ENCODE results near the gene ENGASE.
A peak's percentile ranks its signal among the peaks of the same experiment; 100 is the strongest.

The ENGASE gene

DNA sequence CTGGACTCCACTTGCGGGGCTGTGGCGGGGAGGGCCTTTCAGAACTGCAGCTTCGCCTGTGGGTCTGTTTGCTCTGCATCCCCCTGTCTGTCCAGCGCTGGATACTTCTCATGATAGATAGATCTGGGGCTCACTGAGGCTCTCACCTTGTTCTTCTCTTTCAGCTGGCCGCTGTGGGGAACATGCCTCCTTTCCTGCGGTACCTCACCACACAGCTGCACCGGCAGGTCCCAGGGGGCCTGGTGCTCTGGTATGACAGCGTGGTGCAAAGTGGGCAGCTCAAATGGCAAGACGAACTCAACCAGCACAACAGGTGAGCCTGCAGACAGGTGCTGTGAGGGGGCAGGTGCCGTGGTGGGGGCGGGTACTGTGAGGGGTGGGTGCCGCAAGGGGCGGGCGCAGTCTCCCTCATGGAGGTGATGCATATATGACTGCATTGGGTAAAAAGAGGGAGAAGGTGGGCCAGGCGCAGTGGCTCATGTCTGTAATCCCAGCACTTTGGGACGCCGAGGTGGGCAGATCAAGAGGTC, 6.2 kb downstream of the ENGASE start:
- no peak for DNase-seq

DNA sequence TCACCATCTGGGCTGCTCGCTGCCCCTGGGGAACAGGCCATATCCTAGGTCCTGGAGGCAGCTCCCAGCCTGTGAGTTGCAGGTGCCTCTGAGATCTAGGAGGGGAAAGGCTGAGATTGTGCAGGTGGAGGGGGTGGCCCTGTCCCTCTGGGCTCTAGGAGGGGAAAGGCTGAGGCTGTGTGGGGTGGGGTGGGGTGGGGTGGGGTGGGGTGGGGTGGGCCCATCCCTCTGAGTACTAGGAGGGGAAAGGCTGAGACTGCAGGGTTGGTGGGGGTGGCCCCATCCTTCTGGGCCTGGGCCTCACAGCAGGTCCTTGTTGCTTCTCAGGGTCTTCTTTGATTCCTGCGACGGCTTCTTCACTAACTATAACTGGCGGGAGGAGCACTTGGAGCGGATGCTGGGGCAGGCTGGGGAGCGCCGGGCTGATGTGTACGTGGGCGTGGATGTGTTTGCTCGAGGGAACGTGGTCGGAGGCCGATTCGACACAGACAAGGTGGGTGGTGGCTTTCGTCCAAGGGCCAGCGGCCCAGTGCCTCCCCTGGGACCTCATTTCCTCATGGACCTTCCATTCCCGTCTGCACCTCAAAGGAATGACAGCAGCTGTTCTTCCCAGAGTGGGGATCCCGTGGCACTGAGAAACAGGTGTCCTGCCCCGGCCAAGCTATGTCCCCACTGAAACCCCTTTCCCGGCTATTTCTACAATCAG, 7.1 kb downstream of the ENGASE start:
- no peak for DNase-seq

DNA sequence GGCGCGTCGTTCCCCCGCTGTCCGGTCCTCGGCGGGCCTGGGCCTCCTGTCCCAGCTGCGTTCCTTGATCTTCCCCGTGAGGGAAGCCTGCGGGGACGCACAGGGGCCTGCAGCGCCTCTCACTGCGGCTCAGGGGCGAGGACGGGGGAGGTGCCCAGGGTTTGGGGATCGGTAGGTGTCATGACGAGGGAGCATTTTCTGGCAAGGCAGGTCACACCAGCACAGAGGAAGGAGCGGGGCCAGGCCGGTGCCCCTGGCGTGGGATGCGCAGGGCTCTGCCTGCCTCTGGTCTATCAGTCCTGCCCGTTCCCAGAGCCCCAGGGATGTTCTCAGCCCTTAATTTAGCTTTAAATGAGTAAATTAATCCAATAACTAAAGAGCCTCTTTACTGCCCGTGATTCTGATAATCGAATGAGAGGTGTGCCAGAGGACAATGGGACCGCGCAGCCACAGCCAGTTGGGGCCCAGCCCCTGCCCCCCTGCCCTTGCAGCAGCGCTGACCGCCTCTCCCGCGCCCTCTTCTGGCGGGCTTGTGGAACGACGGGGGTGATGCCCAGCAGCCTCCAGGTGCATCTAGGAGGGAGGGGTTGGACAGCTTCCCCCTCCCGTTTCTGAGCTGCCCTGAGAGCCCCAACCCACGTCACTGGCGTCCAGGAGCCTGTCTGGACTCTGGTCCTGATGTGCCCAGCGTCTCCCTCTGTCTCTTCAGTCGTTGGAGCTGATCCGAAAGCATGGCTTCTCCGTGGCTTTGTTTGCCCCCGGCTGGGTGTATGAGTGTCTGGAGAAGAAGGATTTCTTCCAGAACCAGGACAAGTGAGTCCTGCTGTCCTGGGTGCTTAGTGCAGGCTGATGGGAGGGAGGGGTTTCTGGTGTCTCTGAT, 7.9 kb downstream of the ENGASE start:
- peak; percentile 36 for DNase-seq

DNA sequence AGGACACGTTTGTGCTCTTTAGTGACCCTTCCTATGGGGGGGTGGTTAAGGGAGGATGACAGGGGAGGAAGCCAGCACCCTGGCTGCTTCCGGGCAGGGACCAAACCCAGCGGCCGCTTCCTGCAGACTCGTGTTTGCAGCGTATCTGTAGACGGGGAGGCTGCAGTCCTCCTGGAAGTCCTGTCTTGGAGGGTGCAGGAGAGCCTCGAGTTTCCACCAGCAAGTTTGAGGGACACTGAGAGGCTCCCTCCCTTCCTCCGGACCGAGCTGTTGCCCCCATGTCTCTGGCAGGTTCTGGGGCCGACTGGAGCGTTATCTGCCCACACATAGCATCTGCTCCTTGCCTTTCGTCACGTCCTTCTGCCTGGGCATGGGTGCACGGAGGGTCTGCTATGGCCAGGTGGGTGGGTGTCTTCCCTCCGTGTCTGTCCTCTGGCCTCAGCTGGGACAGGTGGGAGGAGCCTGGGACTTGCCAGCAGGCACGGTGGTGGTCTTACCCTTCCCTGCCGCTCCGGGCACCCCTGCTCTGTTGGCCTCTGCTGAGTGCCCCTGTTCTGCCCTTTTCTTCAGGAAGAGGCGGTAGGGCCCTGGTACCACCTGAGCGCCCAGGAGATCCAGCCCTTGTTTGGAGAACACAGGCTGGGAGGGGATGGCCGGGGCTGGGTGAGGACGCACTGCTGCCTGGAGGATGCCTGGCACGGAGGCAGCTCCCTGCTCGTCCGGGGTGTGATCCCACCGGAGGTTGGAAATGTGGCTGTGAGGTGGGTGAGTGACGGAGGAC, 8.8 kb downstream of the ENGASE start:
- DNase-seq = no peak

DNA sequence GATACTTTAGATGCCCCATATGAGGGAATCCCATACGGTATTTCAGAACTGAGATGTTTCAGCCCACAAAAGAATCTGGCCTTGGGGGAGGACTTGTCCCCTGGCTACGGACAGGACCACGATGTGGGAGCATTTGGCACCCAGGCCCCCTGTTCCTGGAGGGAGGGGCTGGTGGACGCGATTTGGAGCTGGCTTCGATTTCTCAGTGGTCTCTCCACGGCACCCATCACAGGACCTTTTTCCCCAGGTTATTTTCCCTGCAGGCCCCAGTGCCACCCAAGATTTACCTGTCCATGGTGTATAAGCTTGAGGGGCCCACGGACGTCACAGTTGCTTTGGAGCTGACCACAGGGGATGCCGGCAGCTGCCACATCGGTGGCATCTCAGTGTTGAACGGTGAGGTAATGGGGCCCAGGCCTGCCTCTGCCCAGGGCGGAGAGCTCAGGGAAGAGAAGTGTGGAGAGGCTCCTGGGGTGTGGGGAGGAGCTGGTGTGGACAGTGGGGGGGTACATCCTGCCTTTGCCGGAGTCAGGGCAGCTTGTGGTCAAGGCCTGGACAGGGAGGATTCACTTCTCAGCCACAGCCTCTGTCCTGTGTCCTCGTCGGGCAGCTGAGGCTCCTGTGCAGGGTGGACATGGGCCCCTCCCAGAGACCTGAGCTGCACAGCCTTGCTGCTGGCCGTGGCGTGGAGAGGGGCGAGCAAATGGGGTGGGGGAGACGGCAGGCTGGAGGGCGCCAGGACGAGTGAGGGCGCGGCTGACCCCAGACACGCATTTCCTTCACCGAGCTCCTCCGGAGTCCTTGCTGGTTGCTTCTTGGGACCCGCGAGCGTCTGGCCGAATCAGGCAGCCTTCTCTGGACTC, 9.9 kb downstream of the ENGASE start:
- DNase-seq = no peak

DNA sequence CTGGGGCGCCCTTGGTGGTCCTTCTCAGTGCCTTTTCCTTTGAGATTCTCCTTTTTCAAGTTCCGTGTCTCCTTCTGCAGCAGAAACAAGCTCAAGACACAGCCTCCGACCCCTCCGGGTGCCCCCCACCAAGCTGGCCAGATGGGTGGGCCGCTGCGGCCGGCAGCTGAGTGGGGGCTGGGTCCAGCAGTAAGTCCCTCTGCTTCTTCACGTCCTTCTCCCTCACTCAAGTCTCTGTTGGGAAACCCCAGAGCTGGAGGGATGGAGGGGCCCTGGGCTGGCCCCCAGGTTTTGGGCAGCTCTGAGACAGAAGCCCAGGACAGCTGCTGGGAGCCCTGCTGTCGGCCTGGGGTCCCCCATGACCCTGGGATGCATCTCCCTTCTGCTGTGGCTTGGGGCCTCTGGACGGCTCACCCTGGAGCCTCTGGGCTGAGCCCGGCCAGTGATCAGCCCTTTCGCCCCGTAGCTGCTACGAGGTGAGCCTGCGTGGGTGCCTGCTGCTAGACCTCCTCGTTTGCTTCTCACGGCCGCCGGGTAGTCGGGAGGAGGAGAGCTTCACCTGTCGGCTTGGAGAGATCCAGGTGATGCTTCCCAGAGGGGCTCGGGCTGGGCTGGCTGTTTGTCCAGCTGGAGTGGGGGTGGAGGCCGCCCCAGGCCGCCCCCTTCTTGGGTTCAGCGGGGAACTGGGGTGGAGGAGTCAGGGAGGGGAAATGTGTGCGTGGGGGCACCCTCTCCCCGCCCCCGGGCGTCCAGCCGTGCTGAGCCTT, 10.7 kb downstream of the ENGASE start:
- no peak for DNase-seq

DNA sequence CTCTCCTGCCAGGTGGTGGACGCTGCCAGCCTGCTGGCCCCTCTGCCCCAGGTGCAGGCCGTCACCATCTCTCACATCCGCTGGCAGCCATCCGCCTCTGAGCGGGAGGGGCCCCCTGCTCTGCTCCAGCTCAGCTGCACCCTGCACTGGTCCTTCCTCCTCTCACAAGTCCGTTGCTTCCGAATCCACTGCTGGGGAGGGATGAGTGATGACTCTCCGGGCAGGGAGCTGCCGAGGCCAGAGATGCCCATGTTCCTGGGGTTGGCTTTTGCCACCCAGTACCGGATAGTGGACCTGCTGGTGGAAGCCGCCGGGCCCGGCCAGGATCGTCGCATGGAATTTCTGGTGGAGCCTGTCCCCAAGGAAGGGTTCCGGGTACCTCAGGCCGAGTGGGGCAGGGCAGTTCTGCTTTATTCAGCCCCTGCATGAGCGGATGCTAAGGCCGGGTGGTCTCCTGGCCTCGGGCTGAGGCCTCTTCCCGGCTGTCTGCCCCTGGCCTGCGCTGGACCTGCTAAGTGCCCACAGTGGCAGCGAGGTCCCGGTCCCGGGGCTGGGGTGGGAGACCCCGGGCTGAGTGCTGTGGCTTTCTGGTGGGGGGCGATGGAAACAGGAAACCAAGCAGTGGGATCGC, 11.4 kb downstream of the ENGASE start:
- DNase-seq = no peak

DNA sequence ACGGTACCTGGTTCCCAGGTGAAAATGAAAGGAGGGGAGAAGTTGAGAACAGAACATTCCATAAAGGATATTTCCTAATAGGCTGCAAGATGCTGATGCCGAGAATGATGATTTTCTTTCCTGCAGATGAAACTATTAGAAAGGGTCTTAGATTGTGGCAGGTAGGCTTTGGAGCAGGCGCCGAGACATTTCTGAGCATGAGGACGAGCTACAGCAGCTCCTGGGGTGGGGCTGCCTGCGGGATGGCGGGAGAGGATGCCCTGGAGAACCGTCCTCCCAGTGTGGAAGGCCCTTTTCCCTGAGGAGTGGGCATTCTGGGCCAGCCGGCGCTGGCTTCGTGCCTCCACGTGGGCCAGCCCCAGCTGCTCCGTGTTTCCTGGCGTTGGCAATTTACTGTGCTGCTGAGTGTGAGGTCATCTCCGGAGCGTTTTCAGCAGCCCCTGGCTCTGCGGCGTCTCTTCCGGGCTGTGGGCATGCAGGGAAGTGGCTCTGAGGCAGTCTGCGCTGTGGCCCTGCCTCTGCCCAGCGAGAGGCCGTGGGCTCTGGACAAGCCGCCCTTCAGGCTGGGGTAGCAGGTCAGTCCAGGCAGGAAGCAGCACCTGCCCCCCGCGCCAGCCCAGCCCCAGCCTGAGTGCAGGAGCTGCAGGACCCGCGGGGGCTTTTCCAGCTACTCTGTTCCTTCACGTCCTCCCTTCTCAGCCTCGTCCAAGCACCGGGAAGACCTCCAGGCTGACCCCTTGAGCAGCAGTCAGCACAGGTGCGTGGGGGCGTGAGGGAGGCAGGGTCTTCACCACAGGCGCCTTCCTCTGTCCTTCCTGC, 12.2 kb downstream of the ENGASE start:
- no peak for DNase-seq

DNA sequence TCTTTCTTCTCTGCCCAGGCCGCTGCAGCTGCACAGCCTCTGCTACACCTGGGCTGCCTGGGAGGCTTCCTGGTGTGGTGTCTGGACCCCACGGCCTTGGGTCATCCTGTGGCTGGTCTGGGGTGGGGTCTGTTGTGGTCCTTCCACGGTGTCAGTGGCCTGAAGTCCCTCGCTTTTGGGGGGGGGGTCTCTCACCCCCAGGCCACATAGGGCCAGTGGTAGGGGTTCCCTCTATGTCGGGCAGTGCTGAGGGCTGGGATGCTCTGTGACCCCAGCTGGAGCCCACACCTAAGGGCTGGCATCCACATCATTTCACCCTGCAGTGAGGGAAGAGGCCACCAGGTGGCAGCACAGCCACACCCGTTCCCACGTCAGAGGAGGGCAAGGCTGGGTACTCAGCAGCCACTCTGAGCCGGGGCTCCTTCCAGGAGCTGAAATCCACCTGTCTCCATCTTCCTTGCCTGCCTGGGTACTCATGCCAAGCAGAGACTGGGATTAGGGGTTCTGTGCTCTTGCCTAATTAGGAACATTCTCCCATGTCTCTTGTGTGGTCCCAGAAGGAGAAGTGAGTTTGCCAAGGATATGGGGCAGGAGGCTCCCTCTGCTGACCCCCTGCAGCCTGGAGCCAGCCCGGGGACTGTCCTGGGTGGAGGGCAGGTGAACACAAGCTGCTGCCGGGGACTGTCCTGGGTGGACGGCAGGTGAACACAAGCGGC, 13.0 kb downstream of the ENGASE start:
- DNase-seq = peak; percentile 69

DNA sequence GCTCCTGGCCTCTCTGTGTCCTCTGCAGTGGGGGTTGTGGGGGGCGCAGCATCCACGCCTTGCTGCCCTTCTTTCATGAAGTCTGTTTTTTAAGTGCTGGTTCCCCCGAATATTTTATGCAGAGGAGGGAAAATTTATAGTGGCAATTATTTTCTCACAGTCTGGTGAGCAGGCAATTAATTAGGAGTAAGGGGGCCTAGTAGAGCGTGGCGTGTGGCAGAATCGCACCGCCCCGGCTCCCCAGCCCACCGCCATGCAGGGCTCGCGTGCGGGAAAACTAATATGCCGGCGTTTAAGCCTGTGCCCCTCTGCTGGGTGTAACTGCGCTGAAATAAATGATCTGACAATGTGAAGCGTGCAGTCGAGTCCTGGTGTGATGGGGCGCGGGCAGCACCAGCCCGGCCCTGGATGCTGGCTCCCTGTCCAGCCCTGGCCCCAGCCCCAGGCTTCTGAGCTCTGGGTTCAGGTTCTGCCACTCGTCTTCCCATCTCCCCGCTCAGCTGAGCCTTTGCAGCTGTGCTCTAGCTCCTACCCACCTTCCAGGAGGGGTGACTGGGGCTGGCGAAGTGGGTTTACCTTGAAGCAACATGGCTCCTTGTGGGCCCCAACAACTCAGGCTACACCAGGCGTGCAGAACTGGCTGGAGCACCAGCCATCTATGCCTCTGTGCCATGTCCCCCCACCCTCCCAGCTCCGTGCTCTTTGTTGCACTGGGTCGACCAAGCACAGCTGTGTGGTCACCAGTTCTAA, 13.8 kb downstream of the ENGASE start:
- no peak for DNase-seq

DNA sequence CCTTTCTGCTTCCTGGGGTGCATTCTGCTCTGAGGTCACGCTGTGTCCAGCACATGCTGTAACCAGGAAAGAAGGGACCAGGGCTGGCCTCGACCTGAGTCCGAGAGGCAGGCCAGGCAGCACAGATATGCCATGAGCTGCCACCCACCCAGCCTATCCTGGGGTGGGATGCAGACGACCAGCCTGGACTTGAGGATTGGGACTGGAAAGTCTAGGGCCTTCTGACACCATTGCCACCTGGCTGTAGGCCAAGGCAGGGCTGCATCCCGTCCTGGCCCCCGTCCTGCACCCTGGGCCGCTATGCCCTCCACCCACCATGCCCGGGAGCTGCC, 14.3 kb downstream of the ENGASE start:
- DNase-seq = no peak

DNA sequence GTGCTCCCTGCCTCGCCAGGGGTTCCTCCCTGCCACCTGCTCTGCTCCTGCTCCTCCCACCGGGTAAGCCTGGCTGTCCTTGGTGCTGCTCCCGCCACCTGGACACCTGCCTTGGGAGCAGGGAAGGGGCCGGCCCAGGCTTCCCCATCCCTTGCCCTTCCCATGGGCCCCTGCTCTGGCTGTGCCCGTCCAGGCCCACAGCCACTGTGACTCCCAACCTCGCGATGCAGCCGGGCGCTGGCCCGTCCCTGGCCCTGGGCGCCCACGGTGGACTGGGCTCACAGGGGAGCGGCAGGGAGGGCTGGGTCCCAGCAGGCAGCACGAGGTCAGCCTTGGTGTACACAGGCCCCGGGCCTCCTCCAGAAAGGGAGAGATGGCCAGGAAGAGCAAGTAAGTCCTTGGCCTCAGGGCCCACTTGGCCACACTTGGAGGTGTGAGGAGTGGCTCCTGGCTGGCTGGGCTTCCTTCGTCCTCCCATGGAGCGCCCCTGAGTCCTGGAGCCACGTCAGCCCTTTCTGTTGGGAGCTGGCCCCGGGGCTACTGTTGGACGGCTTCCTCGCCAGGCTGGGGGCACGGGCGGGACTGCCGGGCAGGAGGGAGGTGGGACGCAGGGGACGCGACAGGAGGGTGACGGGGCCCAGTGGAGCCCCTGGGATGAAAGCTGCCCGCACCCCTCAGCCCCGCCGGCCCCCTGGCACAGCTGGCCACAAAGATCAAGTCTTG, 15.3 kb downstream of the ENGASE start:
- no peak for DNase-seq

DNA sequence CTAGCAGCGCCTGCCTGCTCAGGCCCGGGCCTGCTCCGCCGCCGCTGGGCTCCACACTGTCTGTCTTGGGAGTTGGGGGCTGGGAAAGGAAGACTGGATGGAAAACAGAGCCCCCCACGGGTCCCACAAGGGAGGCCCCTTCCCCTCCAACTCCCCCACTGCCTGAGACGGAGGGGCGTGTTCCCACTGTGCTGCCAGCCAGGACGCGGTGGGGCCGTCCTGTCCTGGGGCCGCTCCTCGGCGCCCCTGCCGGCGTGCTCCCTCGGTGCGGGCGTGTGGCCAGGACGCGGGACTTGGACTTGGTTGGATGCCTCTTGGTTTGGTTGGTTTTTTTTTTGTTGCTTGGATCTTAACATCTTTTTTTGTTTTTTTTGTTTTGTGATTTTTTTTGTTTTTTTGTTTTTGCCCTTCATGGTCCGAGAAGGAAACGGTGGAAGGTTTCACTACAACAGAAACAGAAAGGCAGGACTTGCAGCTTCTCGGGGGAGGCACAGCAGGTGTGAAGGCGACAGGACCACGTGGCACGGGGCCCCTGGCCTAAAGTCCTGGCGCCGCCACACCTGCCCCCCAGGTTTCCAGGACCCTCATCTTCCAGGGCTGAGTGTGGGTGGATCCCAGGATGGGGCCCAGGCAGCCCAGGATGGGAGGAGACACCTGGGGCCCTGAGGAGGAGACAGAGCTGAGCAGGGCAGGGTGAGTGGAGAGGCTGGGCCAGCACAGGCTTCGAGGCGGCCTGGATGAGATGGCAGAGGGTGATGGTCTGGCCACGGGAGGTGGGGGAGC, 16.0 kb downstream of the ENGASE start:
- DNase-seq = no peak

DNA sequence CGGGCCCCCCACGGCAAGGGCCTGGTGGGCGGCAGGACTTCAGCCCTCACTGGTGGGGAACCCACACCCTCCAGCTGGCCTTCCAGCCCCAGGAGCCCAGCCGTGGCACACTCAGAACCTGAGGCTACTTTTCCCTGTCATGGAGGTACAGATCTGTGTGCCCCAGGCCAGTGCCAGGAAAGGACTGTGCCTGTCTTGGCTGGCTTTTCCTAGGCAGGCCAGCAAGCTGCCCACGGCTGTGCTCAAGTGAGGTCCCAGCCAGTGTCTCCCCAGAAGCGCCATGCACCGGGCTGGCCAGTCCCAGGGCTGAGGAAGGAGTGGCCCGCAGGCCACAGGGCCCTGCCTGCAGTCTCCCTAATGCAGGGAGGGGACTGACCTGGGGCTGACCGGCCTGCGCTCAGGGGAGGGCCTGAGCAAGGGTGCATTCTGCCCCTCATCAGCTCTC, 16.6 kb downstream of the ENGASE start:
- no peak for DNase-seq

DNA sequence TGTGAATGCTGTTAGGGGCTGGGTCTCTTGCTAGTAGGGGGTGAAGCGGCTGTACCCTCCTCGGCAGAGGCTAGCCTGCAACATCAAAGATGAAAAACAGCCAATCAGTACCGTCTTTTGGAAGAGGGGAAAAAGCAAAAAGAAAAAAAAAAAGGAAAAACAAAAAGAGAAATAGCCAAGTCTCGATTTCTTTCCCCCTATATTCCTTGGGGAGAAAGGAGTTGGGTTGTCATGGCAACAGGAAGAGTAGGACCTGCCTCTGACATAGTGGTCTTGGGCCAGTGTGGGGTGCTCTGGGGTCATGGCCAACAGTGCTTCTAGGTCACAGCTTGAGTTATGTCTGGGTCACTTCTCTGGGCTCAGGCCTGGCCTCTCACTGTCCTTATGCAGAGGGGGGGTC, 17.9 kb downstream of the ENGASE start:
- DNase-seq = no peak

DNA sequence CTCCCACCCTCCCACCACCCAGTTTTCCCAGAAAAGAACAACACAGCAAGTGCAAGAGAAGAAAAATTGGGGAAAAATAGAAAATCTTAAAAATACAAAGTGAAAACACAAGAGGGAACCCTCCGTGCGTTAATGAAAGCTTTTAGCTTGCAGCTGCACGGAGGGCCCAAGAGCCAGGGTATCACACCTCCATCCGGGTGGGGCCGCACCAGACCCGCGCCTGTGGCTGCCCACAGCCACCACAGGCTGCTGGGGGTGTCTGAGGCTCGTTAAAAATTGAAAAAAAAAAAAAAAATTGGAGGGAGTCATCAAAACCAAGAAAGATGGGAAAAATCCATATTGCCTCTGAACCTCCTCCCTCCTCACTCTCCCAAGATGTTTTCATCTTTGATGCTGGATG, 18.6 kb downstream of the ENGASE start:
- no peak for DNase-seq

DNA sequence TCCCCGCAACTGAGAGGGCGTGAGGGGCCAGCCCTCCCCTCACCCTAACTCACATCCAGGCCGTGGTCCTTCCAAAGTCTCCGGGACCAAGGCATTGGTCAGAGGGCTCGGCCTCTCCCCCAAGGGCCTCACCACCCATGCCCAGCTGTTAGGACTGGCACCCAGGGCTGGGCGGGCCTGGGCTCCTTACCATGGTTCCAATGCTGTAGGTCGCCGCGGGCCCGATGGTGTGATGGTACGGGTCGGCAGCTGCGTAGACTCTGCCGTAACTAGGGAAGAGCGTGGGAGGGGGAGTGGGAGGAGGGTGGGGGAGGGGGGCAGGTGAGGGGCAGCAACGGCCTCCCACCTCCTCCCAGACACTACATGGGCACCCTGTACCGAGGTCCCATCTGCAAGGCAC, 19.6 kb downstream of the ENGASE start:
- no peak for DNase-seq

Data from CD4-positive, alpha-beta T cell treated with Interleukin-4 for 4 hours (primary cell).